GM10847 (cell line): ENCODE measurements around the gene CARD11.

Experiments
- POLR2A ChIP-seq: IDR thresholded peaks from 2 replicates; pipeline ENCODE4 v1.6.1; 2011; ENCODE audit not compliant: insufficient read length; ENCODE audit errors: extremely low read depth

The CARD11 gene

GRCh38 chr7:2859952-2860351 is 183.7 kb downstream of the CARD11 start:
- TF ChIP-seq POLR2A: no peak

- no peak for TF ChIP-seq POLR2A
Measured at GRCh38 chr7:2858621-2859020, 185.0 kb downstream of the CARD11 start.

DNA sequence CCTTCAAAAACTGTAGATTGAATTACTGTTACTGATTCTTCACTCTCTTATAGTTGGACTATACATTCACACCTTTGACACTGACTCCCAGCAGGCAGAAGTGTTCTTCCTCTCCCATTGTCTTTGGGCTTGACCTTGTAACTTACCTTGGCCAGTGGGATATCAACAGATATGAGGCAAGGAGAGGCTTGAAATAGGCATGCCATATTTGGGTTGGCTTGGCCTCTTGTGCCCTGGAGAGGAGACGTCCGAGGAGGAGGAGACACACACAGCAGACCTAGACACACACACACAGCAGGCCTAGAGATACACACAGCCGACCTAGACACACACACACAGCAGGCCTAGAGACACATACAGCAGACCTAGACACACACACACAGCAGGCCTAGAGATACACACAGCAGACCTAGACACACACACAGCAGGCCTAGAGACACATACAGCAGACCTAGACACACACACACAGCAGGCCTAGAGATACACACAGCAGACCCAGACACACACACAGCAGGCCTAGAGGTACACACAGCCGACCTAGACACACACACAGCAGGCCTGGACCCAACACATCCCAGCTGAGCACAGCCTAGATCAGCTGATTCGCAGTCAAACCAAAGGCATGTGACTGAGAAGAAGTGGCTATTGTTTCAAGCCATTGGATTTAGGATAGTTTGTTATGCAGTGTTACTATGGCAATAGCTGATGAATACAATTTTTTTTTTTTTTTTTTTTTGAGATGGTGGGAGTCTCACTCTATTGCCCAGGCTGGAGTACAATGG is 187.1 kb downstream of the CARD11 start:
- no peak for TF ChIP-seq POLR2A
